Measurements from ENCODE around the gene DEPDC5.
"Not testable (repeated sequence)": the region's sequence is repeated elsewhere in the genome, so short reads cannot be mapped to it uniquely, and the experiment has no call there.

DEPDC5 gene

GRCh38 chr22:31753634-31754501 lies at the start of gene DEPDC5:
Gene DEPDC5 (plus strand): TSS chr22:31754019. CDS start chr22:31754922, 903 bp downstream.
- peak; percentile 96 for DNase-seq

GRCh38 chr22:31707519-31707918 lies 46.3 kb upstream of the DEPDC5 start:
- no peak for DNase-seq

- DNase-seq: not testable (repeated sequence)
Measured at GRCh38 chr22:31711226-31711625, 42.6 kb upstream of the DEPDC5 start.

GRCh38 chr22:31715147-31715778 lies 38.6 kb upstream of the DEPDC5 start:
- no peak for DNase-seq

GRCh38 chr22:31719850-31720471 lies 33.9 kb upstream of the DEPDC5 start:
- DNase-seq: no peak

- no peak for DNase-seq
Measured at GRCh38 chr22:31723723-31724122, 30.1 kb upstream of the DEPDC5 start.

- DNase-seq: no peak
Measured at GRCh38 chr22:31726692-31727091, 27.1 kb upstream of the DEPDC5 start.

- no peak for DNase-seq
Measured at GRCh38 chr22:31728857-31729256, 25.0 kb upstream of the DEPDC5 start.

- no peak for DNase-seq
Measured at GRCh38 chr22:31730344-31730711, 23.5 kb upstream of the DEPDC5 start.

- DNase-seq: no peak
Measured at GRCh38 chr22:31732089-31732829, 21.6 kb upstream of the DEPDC5 start.

GRCh38 chr22:31733580-31734079 lies 20.2 kb upstream of the DEPDC5 start:
- DNase-seq: no peak

- no peak for DNase-seq
Measured at GRCh38 chr22:31734512-31734911, 19.3 kb upstream of the DEPDC5 start.

GRCh38 chr22:31736458-31736857 lies 17.4 kb upstream of the DEPDC5 start:
- no peak for DNase-seq

- no peak for DNase-seq
Measured at GRCh38 chr22:31737932-31738331, 15.9 kb upstream of the DEPDC5 start.

GRCh38 chr22:31738566-31738965 lies 15.3 kb upstream of the DEPDC5 start:
- no peak for DNase-seq

- no peak for DNase-seq
Measured at GRCh38 chr22:31739795-31740201, 14.0 kb upstream of the DEPDC5 start.

- not testable (repeated sequence) for DNase-seq
Measured at GRCh38 chr22:31740314-31740713, 13.5 kb upstream of the DEPDC5 start.

- no peak for DNase-seq
Measured at GRCh38 chr22:31742115-31742514, 11.7 kb upstream of the DEPDC5 start.

GRCh38 chr22:31742682-31743081 lies 11.1 kb upstream of the DEPDC5 start:
- no peak for DNase-seq

- DNase-seq: no peak
Measured at GRCh38 chr22:31743871-31744270, 9.9 kb upstream of the DEPDC5 start.

GRCh38 chr22:31747441-31747840 lies 6.4 kb upstream of the DEPDC5 start:
- no peak for DNase-seq

GRCh38 chr22:31748490-31748889 lies 5.3 kb upstream of the DEPDC5 start:
- no peak for DNase-seq
